ENCODE data around the gene SLC22A17. TPM values are rescaled to one million over a fixed set of nuclear protein-coding genes. Genes with fewer than 3 reads are reported as not detected.
A peak's percentile ranks its signal among the peaks of the same experiment; 100 is the strongest.

Gene SLC22A17
- total and polyA plus RNA-seq, 2 of the 13 experiments (the other 11 are each of a cell fraction or from before 2014, with no cell fraction given) = 0.95 to 1.1 TPM

DNA sequence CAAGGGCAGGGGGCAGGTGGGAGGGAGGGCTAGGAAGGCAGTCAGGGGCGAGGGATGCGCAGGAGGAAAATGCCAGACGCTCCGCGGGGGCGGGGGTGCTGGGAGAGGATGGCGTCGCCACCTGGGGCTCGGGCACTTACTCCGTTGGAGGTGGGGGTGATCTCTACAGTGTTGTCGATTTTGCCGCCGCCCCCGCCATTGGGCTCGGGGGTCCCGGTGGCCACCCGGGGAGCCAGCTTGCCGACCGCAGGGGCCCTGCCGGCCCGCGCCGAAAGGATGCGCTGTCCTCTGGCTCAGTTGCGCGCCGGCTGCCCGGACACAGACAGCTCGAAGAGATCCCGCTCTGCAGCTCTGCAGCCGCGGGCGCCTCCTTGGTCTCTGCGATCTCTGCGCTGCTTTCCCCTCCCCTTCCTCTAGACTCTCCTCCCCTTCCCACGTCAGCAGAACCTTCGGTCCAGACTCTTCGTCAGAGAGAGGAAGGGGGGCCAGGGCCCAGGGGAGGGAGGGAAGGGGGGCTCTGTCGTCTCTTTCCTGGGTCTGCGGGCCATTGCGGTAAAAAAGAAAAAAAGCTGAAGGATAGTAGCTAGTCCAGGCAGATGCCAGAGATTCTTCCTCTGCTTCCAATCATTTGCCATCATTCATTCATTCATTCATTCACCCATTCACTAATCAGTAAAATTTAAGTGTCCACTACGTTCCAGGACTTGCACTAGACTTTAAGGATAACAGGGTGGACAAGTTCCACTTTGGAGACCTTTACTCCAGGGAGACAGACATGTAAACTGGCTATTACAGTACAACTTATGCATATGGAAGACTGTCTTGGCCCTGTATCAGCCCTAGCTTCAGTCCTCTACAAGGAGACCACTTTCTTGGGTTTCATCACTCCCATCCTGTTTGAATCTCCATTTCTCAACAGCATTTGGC lies at the start of gene SLC22A17 (continued):
- TF ChIP-seq THAP7 (CRISPR knock-in tag; IDR thresholded peaks at IDR 0.05) = no peak
- TF ChIP-seq, protein P1, sequence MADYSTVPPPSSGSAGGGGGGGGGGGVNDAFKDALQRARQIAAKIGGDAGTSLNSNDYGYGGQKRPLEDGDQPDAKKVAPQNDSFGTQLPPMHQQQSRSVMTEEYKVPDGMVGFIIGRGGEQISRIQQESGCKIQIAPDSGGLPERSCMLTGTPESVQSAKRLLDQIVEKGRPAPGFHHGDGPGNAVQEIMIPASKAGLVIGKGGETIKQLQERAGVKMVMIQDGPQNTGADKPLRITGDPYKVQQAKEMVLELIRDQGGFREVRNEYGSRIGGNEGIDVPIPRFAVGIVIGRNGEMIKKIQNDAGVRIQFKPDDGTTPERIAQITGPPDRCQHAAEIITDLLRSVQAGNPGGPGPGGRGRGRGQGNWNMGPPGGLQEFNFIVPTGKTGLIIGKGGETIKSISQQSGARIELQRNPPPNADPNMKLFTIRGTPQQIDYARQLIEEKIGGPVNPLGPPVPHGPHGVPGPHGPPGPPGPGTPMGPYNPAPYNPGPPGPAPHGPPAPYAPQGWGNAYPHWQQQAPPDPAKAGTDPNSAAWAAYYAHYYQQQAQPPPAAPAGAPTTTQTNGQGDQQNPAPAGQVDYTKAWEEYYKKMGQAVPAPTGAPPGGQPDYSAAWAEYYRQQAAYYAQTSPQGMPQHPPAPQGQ (CRISPR knock-in tag; IDR thresholded peaks at IDR 0.05; ENCODE audit: borderline replicate concordance) = 0 out of 2 replicates have a peak, but pooled peaks have one; percentile 31
- TF ChIP-seq HES4 (CRISPR knock-in tag; IDR thresholded peaks at IDR 0.05; ENCODE audit: borderline replicate concordance) = no peak
- no peak for TF ChIP-seq TIGD3 (CRISPR knock-in tag; IDR thresholded peaks at IDR 0.05; ENCODE audit: borderline replicate concordance)
- no peak for TF ChIP-seq SPEN (CRISPR knock-in tag; IDR thresholded peaks at IDR 0.05; ENCODE audit: low read depth)
- TF ChIP-seq ZNF839 (CRISPR knock-in tag; IDR thresholded peaks at IDR 0.05; ENCODE audit: borderline replicate concordance) = 0 out of 2 replicates have a peak, but pooled peaks have one; percentile 38
- TF ChIP-seq ZSCAN12 (CRISPR knock-in tag; IDR thresholded peaks at IDR 0.05) = no peak
- TF ChIP-seq SNAPC2 (CRISPR knock-in tag; IDR thresholded peaks at IDR 0.05) = no peak
- TF ChIP-seq, protein P2, sequence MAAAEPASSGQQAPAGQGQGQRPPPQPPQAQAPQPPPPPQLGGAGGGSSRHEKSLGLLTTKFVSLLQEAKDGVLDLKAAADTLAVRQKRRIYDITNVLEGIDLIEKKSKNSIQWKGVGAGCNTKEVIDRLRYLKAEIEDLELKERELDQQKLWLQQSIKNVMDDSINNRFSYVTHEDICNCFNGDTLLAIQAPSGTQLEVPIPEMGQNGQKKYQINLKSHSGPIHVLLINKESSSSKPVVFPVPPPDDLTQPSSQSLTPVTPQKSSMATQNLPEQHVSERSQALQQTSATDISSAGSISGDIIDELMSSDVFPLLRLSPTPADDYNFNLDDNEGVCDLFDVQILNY (CRISPR knock-in tag; conservative IDR thresholded peaks at IDR 0.05) = peak; percentile 43; the same call in 1 of the 2 replicates
- TF ChIP-seq, protein P3, sequence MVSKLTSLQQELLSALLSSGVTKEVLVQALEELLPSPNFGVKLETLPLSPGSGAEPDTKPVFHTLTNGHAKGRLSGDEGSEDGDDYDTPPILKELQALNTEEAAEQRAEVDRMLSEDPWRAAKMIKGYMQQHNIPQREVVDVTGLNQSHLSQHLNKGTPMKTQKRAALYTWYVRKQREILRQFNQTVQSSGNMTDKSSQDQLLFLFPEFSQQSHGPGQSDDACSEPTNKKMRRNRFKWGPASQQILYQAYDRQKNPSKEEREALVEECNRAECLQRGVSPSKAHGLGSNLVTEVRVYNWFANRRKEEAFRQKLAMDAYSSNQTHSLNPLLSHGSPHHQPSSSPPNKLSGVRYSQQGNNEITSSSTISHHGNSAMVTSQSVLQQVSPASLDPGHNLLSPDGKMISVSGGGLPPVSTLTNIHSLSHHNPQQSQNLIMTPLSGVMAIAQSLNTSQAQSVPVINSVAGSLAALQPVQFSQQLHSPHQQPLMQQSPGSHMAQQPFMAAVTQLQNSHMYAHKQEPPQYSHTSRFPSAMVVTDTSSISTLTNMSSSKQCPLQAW (CRISPR knock-in tag; IDR thresholded peaks at IDR 0.05) = no peak
- TF ChIP-seq, protein P4, sequence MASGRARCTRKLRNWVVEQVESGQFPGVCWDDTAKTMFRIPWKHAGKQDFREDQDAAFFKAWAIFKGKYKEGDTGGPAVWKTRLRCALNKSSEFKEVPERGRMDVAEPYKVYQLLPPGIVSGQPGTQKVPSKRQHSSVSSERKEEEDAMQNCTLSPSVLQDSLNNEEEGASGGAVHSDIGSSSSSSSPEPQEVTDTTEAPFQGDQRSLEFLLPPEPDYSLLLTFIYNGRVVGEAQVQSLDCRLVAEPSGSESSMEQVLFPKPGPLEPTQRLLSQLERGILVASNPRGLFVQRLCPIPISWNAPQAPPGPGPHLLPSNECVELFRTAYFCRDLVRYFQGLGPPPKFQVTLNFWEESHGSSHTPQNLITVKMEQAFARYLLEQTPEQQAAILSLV (CRISPR knock-in tag; IDR thresholded peaks at IDR 0.05; ENCODE audit: borderline replicate concordance) = no peak
- no peak for TF ChIP-seq CAMTA2 (CRISPR knock-in tag; IDR thresholded peaks at IDR 0.05; ENCODE audit: borderline replicate concordance)
- TF ChIP-seq, protein P5, sequence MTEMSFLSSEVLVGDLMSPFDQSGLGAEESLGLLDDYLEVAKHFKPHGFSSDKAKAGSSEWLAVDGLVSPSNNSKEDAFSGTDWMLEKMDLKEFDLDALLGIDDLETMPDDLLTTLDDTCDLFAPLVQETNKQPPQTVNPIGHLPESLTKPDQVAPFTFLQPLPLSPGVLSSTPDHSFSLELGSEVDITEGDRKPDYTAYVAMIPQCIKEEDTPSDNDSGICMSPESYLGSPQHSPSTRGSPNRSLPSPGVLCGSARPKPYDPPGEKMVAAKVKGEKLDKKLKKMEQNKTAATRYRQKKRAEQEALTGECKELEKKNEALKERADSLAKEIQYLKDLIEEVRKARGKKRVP (CRISPR knock-in tag; IDR thresholded peaks at IDR 0.05) = no peak
- TF ChIP-seq ZNF670 (CRISPR knock-in tag; IDR thresholded peaks at IDR 0.05; ENCODE audit: borderline replicate concordance) = no peak
- TF ChIP-seq ZBTB2 (CRISPR knock-in tag; IDR thresholded peaks at IDR 0.05; ENCODE audit: low read depth) = peak; percentile 64
- no peak for TF ChIP-seq ZFP62 (CRISPR knock-in tag; IDR thresholded peaks at IDR 0.05)
